Measurements from ENCODE around the gene POU6F1. TPM values are rescaled to one million over a fixed set of nuclear protein-coding genes. Genes with fewer than 3 reads are reported as not detected.
"Not testable (repeated sequence)": the region's sequence is repeated elsewhere in the genome, so short reads cannot be mapped to it uniquely, and the experiment has no call there.

Gene POU6F1
- total and polyA plus RNA-seq, 2 of the 8 experiments (the other 6 are each of a cell fraction or from before 2014, with no cell fraction given), result 5.6 to 8.7 TPM

- FAIRE-seq; H3K9me3 ChIP-seq (ENCODE audit: insufficient read depth in 2 of 2, low read depth in 1 of 2, low read length in 1 of 2): not testable (repeated sequence)
These were observed 2.0 kb upstream of the POU6F1 start for GRCh38 chr12:51219857-51220256.

More at GRCh38 chr12:51219857-51220256, 2.0 kb upstream of the POU6F1 start:
- not testable (repeated sequence) for H2BK15ac ChIP-seq (ENCODE audit: low read length); H3K23ac ChIP-seq (ENCODE audit: insufficient read length); H3K79me2 ChIP-seq (ENCODE audit: control insufficient read depth in 1 of 2, insufficient read depth in 2 of 2, low read length in 2 of 2); H2BK12ac ChIP-seq (ENCODE audit: low read depth, low read length); H2AFZ ChIP-seq (ENCODE audit: low read length); H3K56ac ChIP-seq (replicated peaks; ENCODE audit: insufficient read length, low read depth, low read length); H3K23me2 ChIP-seq (ENCODE audit: low read depth, low read length); DNase-seq (ENCODE audit: low read depth in 1 of 2, low spot score in 2 of 2); H4K20me1 ChIP-seq (replicated peaks in 1 of 2; ENCODE audit: control insufficient read depth in 1 of 2, insufficient read depth in 2 of 2, low read length in 2 of 2); H3K4ac ChIP-seq (replicated peaks; ENCODE audit: insufficient read length, low read depth, low read length); H4K91ac ChIP-seq (replicated peaks; ENCODE audit: insufficient read length, low read length); H3K4me1 ChIP-seq (replicated peaks in 1 of 4; ENCODE audit: control insufficient read depth in 3 of 4, insufficient read depth in 4 of 4, low read length in 3 of 4); H3K14ac ChIP-seq (ENCODE audit: insufficient read length); H3K36me3 ChIP-seq (ENCODE audit: control insufficient read depth in 2 of 4, insufficient read depth in 4 of 4, low read length in 3 of 4); H4K8ac ChIP-seq (ENCODE audit: extremely low read depth, insufficient read depth, low read length); H3K18ac ChIP-seq (ENCODE audit: extremely low read depth, low read length); H3K4me3 ChIP-seq (ENCODE audit: extremely low read depth in 1 of 4, insufficient read depth in 2 of 4, low read depth in 3 of 4, low read length in 4 of 4); H4K5ac ChIP-seq (ENCODE audit: insufficient read length, low read depth, low read length); H2AK5ac ChIP-seq (ENCODE audit: low read depth, low read length); H3K79me1 ChIP-seq (ENCODE audit: low read depth, low read length); H3K4me2 ChIP-seq (ENCODE audit: insufficient read depth in 1 of 2, low read depth in 2 of 2, low read length in 2 of 2); H3K27me3 ChIP-seq (replicated peaks in 1 of 4; ENCODE audit: control insufficient read depth in 3 of 4, extremely low read depth in 1 of 4, insufficient read depth in 3 of 4, low read length in 3 of 4); H3K9ac ChIP-seq (replicated peaks in 1 of 4; ENCODE audit: extremely low read depth in 1 of 4, low read depth in 3 of 4, low read length in 3 of 4); H2BK120ac ChIP-seq (replicated peaks; ENCODE audit: low read depth, low read length); H2BK20ac ChIP-seq (ENCODE audit: low read length); H3K27ac ChIP-seq (ENCODE audit: low read depth, low read length); H2BK5ac ChIP-seq (ENCODE audit: low read depth, low read length)
- 79% methylated on average over 12 of the region's 12 CpGs; no CpG with 5 or more reads in 1 of the 2 experiments for WGBS, 2 experiments (ENCODE audit: extremely low coverage in 1 of 2, insufficient coverage in 1 of 2, insufficient read length in 1 of 2, insufficient replicate concordance in 2 of 2, low coverage in 1 of 2, low lambda C conversion rate in 2 of 2, missing lambda C conversion rate in 1 of 2)
- ChIA-PET CTCF (ENCODE audit: partially characterized antibody) (interaction anchor here (0.6 to 1.2 kb wide), 3 partner anchors 32 to 121 kb away, joined by 3 to 4 read pairs (median 3); no protein-coding TSS in a partner anchor), POLR2A (ENCODE audit: partially characterized antibody) (interaction anchor here (0.6 to 2.9 kb wide), 5 partner anchors 9 to 124 kb away, joined by 3 to 12 read pairs (median 4); no protein-coding TSS in a partner anchor)

Data from H1 (cell line).